K562 (cell line): ENCODE data around the gene PRSS21.

Experiments used
- ATF1 ChIP-seq, 2 experiments: fragments of 450-650 bp in 1 of 2; IDR thresholded peaks; 2 replicates each; pipeline ENCODE4 v1.6.1; 2016; ENCODE audit warnings: missing compliant biosample characterization in 1 of 2, missing genetic modification characterization in 1 of 2
- FOS ChIP-seq: IDR thresholded peaks from 3 replicates; pipeline ENCODE4 v1.6.1; 2011; ENCODE audit not compliant: insufficient read length; ENCODE audit errors: extremely low read depth
- NR3C1 ChIP-seq: sonication (generic); formaldehyde crosslinking; IDR thresholded peaks from 2 replicates; pipeline ENCODE4 v1.8.1; 2022; ENCODE audit warnings: missing genetic modification reagents
- PHF8 ChIP-seq: fragments of 200-600 bp; sonication (generic); IDR thresholded peaks from 2 replicates; pipeline ENCODE4 v1.6.1; 2012; ENCODE audit warnings: mixed run types, mild to moderate bottlenecking, inconsistent platforms, low read length, moderate library complexity, borderline replicate concordance
- SMARCA5 ChIP-seq: fragments of 450-650 bp; IDR thresholded peaks from 2 replicates; pipeline ENCODE4 v1.6.1; 2016
- ZNF124 ChIP-seq: sonication (generic); formaldehyde crosslinking; IDR thresholded peaks from 2 replicates; pipeline ENCODE4 v1.8.1; 2022; ENCODE audit warnings: missing genetic modification reagents
- ZNF583 ChIP-seq: fragments of 250-450 bp; sonication (Bioruptor Pico); IDR thresholded peaks from 2 replicates; pipeline ENCODE4 v1.4.0; 2020
- TF ChIP-seq, protein P1 (sequence below), 2 experiments: IDR thresholded peaks in 1 of 2; conservative IDR thresholded peaks in 1 of 2; 2 replicates each; pipeline ENCODE4 v1.6.1; 2016; ENCODE audit warnings: low read depth in 2 of 2, mild to moderate bottlenecking in 1 of 2, missing compliant biosample characterization in 1 of 2, missing genetic modification characterization in 1 of 2, moderate library complexity in 1 of 2
- TF ChIP-seq, protein P2 (sequence below), 3 experiments: IDR thresholded peaks in 2 of 3; conservative IDR thresholded peaks in 1 of 3; 2 replicates each; pipeline ENCODE4 v1.5.1; 2011 to 2012; ENCODE audit warnings: low read length in 3 of 3, mild to moderate bottlenecking in 3 of 3, control low read depth in 2 of 3, improper control_type of control experiment in 1 of 3, inconsistent platforms in 1 of 3, low read depth in 1 of 3, mixed read lengths in 1 of 3, moderate library complexity in 1 of 3; ENCODE audit not compliant: insufficient read depth in 2 of 3
- TF ChIP-seq, protein P3 (sequence below): sonication (generic); formaldehyde crosslinking; IDR thresholded peaks from 2 replicates; pipeline ENCODE4 v1.8.1; 2023; ENCODE audit warnings: missing genetic modification reagents, mild to moderate bottlenecking, borderline replicate concordance

DNA sequence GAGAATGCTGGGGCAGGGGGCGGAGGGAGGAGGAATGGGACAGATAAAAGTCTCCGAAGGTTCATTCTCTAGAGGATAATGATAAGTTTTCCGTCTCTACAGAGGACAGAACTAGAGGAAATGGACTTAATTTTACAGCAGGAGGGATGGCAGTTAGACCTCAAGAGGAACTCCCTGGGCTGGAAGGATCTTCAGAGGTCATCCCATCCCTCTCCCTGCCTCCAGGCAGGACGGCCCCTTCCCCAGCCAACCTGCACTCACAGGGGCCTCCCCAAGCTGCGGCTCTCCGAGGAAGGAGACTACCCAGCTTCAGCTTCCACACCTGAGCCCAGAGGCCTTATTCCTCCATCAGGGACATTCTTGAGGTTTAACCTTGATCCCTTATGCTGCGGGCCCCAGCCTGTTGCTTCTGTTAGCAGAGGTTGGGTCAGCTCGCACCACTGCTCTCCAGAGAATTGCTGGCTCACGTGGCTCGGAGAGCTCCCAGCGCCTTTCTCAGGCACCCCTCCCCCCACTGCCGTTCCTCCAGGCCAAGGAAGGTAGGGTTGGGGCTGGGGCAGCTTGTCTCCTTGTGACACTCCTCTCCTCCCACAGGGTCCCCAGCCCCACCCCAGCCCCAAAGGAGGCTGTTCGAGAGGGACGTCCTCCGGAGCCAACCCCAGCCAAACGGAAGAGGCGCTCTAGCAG lies 48.5 kb upstream of the PRSS21 start:
- TF ChIP-seq, protein P1, sequence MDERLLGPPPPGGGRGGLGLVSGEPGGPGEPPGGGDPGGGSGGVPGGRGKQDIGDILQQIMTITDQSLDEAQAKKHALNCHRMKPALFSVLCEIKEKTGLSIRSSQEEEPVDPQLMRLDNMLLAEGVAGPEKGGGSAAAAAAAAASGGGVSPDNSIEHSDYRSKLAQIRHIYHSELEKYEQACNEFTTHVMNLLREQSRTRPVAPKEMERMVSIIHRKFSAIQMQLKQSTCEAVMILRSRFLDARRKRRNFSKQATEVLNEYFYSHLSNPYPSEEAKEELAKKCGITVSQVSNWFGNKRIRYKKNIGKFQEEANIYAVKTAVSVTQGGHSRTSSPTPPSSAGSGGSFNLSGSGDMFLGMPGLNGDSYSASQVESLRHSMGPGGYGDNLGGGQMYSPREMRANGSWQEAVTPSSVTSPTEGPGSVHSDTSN (CRISPR knock-in tag; IDR thresholded peaks at IDR 0.05; ENCODE audit: low read depth): no peak
- TF ChIP-seq, protein P1 (tag; conservative IDR thresholded peaks at IDR 0.05; ENCODE audit: low read depth): no peak
- TF ChIP-seq SMARCA5: no peak
- no peak for TF ChIP-seq NR3C1 (CRISPR knock-in tag)
- TF ChIP-seq ZNF124: no peak
- TF ChIP-seq ZNF583 (CRISPR knock-in tag): no peak
- TF ChIP-seq, protein P2, sequence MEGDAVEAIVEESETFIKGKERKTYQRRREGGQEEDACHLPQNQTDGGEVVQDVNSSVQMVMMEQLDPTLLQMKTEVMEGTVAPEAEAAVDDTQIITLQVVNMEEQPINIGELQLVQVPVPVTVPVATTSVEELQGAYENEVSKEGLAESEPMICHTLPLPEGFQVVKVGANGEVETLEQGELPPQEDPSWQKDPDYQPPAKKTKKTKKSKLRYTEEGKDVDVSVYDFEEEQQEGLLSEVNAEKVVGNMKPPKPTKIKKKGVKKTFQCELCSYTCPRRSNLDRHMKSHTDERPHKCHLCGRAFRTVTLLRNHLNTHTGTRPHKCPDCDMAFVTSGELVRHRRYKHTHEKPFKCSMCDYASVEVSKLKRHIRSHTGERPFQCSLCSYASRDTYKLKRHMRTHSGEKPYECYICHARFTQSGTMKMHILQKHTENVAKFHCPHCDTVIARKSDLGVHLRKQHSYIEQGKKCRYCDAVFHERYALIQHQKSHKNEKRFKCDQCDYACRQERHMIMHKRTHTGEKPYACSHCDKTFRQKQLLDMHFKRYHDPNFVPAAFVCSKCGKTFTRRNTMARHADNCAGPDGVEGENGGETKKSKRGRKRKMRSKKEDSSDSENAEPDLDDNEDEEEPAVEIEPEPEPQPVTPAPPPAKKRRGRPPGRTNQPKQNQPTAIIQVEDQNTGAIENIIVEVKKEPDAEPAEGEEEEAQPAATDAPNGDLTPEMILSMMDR (IDR thresholded peaks at IDR 0.05 in 2 of 3, conservative IDR thresholded peaks at IDR 0.05 in 1 of 3; ENCODE audit: insufficient read depth in 2 of 3, low read depth in 1 of 3, low read length in 3 of 3): no peak
- no peak for TF ChIP-seq FOS
- TF ChIP-seq ATF1 (CRISPR knock-in tag; IDR thresholded peaks at IDR 0.05): no peak
- no peak for TF ChIP-seq ATF1 (tag; IDR thresholded peaks at IDR 0.05)
- TF ChIP-seq, protein P3, sequence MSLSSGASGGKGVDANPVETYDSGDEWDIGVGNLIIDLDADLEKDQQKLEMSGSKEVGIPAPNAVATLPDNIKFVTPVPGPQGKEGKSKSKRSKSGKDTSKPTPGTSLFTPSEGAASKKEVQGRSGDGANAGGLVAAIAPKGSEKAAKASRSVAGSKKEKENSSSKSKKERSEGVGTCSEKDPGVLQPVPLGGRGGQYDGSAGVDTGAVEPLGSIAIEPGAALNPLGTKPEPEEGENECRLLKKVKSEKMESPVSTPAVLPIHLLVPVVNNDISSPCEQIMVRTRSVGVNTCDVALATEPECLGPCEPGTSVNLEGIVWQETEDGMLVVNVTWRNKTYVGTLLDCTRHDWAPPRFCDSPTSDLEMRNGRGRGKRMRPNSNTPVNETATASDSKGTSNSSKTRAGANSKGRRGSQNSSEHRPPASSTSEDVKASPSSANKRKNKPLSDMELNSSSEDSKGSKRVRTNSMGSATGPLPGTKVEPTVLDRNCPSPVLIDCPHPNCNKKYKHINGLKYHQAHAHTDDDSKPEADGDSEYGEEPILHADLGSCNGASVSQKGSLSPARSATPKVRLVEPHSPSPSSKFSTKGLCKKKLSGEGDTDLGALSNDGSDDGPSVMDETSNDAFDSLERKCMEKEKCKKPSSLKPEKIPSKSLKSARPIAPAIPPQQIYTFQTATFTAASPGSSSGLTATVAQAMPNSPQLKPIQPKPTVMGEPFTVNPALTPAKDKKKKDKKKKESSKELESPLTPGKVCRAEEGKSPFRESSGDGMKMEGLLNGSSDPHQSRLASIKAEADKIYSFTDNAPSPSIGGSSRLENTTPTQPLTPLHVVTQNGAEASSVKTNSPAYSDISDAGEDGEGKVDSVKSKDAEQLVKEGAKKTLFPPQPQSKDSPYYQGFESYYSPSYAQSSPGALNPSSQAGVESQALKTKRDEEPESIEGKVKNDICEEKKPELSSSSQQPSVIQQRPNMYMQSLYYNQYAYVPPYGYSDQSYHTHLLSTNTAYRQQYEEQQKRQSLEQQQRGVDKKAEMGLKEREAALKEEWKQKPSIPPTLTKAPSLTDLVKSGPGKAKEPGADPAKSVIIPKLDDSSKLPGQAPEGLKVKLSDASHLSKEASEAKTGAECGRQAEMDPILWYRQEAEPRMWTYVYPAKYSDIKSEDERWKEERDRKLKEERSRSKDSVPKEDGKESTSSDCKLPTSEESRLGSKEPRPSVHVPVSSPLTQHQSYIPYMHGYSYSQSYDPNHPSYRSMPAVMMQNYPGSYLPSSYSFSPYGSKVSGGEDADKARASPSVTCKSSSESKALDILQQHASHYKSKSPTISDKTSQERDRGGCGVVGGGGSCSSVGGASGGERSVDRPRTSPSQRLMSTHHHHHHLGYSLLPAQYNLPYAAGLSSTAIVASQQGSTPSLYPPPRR (CRISPR knock-in tag): no peak
- TF ChIP-seq PHF8: no peak
